Measurements from ENCODE around the gene RHEBL1. TPM values are rescaled to one million over a fixed set of nuclear protein-coding genes. Genes with fewer than 3 reads are reported as not detected.
A peak's percentile ranks its signal among the peaks of the same experiment; 100 is the strongest.

RHEBL1 gene
- total RNA-seq, 6 experiments from 2014 or later: 0.60 to 1.6 (median 0.86) TPM

- TF ChIP-seq, protein P1, sequence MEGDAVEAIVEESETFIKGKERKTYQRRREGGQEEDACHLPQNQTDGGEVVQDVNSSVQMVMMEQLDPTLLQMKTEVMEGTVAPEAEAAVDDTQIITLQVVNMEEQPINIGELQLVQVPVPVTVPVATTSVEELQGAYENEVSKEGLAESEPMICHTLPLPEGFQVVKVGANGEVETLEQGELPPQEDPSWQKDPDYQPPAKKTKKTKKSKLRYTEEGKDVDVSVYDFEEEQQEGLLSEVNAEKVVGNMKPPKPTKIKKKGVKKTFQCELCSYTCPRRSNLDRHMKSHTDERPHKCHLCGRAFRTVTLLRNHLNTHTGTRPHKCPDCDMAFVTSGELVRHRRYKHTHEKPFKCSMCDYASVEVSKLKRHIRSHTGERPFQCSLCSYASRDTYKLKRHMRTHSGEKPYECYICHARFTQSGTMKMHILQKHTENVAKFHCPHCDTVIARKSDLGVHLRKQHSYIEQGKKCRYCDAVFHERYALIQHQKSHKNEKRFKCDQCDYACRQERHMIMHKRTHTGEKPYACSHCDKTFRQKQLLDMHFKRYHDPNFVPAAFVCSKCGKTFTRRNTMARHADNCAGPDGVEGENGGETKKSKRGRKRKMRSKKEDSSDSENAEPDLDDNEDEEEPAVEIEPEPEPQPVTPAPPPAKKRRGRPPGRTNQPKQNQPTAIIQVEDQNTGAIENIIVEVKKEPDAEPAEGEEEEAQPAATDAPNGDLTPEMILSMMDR (IDR thresholded peaks at IDR 0.05): no peak
- Mint-ChIP-seq H3K4me3 (no peak overlapping the region), H3K27ac (no peak overlapping the region), H3K9me3 (no peaks in the 10 kb centered on the region), H3K4me1 (ENCODE audit: low read depth) (peaks cover 45% of the 10 kb centered on the region), H3K36me3 (ENCODE audit: low read depth) (peaks cover 54% of the 10 kb centered on the region), H3K27me3 (ENCODE audit: insufficient read depth) (no peaks in the 10 kb centered on the region)
- DNase-seq: no peak
Measured at GRCh38 chr12:49051777-49052438, 17.9 kb downstream of the RHEBL1 start.

DNA sequence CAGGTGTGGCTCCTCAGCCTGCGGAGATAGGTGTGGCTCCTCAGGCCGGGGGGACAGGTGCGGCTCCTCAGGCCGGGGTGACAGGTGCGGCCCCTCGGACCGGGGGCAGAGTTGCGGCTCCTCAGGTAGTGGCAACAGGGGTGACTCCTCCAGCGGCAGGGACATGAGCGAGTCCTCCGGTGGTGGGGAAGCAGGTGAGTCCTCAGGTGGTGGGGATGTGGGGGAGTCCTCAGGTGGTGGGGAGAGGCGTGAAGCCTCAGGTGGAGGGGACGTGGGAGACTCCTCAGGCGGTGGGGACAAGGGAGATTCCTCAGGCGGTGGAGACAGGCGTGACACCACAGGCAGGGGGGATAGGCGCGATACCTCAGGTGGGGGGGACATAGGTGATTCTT lies 18.4 kb downstream of the RHEBL1 start:
- Mint-ChIP-seq H3K36me3 (ENCODE audit: low read depth) (peaks cover 49% of the 10 kb centered on the region), H3K27ac (no peak overlapping the region), H3K4me3 (no peak overlapping the region), H3K27me3 (ENCODE audit: insufficient read depth) (no peaks in the 10 kb centered on the region), H3K4me1 (ENCODE audit: low read depth) (peaks cover 39% of the 10 kb centered on the region), H3K9me3 (no peaks in the 10 kb centered on the region)
- DNase-seq: no peak
- TF ChIP-seq, protein P1 (IDR thresholded peaks at IDR 0.05): no peak

DNA sequence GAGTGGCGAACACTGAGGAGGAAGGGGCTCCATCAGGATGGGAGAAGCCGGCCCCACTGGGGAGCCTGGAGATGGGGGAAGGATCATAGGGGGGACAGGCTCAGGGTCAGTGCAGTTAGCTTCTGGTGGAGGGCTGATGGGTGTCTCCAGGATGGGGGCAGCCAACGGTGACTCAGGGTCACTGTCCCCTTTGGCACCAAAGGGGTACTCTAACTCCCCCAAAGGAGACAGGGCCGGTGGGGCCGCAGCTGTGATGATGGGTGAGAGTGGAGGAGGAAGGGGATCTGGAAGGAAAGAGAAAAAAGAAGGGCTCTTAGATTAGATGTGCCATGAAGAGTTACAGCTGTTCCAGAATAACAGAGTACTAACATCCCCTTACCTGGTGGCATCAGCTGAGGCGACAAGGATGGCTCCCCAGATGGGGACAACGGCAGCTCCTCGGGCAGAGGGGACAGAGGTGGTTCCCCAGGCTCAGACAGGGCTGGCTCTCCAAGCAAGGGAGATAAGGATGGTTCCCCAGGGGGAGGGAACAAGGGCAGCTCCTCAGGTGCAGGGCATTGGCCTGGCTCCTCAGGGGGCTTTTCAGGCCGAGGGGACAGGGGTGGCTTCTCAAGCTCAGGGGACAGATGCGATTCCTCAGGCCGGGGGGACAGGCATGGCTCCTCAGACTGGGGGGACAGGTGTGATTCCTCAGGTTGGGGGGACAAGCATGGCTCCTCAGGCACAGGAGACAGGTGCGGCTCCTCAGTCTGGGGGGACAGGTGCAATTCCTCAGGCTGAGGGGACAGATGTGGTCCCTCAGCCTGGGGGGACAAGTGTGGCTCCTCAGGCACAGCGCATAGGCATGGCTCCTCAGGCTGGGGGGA lies 19.0 kb downstream of the RHEBL1 start:
- H3K9me3 Mint-ChIP-seq: no peaks in the 10 kb centered on the region
- H3K4me3 Mint-ChIP-seq: no peak overlapping the region
- H3K4me1 Mint-ChIP-seq (ENCODE audit: low read depth): peaks cover 33% of the 10 kb centered on the region
- H3K36me3 Mint-ChIP-seq (ENCODE audit: low read depth): peaks cover 52% of the 10 kb centered on the region
- no peak for DNase-seq
- H3K27ac Mint-ChIP-seq: peak overlapping the region; percentile 80
- TF ChIP-seq, protein P1 (IDR thresholded peaks at IDR 0.05): no peak
- no peaks in the 10 kb centered on the region for H3K27me3 Mint-ChIP-seq (ENCODE audit: insufficient read depth)

- H3K36me3 Mint-ChIP-seq (ENCODE audit: low read depth): peaks cover 50% of the 10 kb centered on the region
- peaks cover 23% of the 10 kb centered on the region for H3K4me1 Mint-ChIP-seq (ENCODE audit: low read depth)
- H3K9me3 Mint-ChIP-seq: no peaks in the 10 kb centered on the region
- peak overlapping the region; percentile 80 for H3K27ac Mint-ChIP-seq
- peak overlapping the region; percentile 52; the same call in 1 of the 2 replicates for H3K4me3 Mint-ChIP-seq
- H3K27me3 Mint-ChIP-seq (ENCODE audit: insufficient read depth): no peaks in the 10 kb centered on the region
- DNase-seq: peak; percentile 47
- TF ChIP-seq, protein P1 (IDR thresholded peaks at IDR 0.05): no peak
Measured at GRCh38 chr12:49049566-49050224, 20.1 kb downstream of the RHEBL1 start.

DNA sequence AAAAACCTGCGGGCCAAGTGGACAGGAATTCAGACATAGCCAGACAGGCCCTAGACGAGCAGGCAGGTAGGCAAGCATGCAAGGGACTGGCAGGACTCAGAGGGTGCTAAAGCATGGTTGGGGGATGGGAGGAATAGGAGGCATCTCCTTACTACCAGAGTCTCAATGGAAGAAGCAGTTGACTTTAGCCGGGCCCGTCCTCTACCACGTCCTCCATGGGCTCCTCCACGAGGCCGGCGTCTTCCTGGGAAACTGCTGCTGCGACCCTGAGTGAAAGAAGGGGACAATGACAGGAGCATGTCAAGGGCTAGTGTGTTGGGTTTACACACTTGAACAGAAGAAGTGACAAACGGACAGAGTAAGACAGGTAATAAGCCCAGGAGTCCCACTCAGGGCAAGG lies 20.8 kb downstream of the RHEBL1 start:
- Mint-ChIP-seq H3K4me3 (no peak overlapping the region), H3K9me3 (no peaks in the 10 kb centered on the region), H3K4me1 (ENCODE audit: low read depth) (peaks cover 20% of the 10 kb centered on the region), H3K36me3 (ENCODE audit: low read depth) (peaks cover 49% of the 10 kb centered on the region), H3K27ac (peak overlapping the region; percentile 42; the same call in 1 of the 2 replicates), H3K27me3 (ENCODE audit: insufficient read depth) (no peaks in the 10 kb centered on the region)
- no peak for DNase-seq
- TF ChIP-seq, protein P1 (IDR thresholded peaks at IDR 0.05): no peak

Data from HFFc6 (cell line).